ENCODE data around the gene NHSL1.

NHSL1 gene

GRCh38 chr6:138493413-138493812 lies 5.9 kb downstream of the NHSL1 start:
- TF ChIP-seq ZNF274 (IDR thresholded peaks at IDR 0.05; ENCODE audit: low read depth, low read length): no peak
- no peak overlapping the region; the same call in 1 of the 2 replicates for H3K4me3 ChIP-seq (ENCODE audit: low read length)

- no peak overlapping the region; the same call in 1 of the 2 replicates for H3K4me3 ChIP-seq (ENCODE audit: low read length)
- no peak for TF ChIP-seq ZNF274 (IDR thresholded peaks at IDR 0.05; ENCODE audit: low read depth, low read length)
Measured at GRCh38 chr6:138492871-138493270, 6.4 kb downstream of the NHSL1 start.

GRCh38 chr6:138492113-138492512 lies 7.2 kb downstream of the NHSL1 start:
- TF ChIP-seq ZNF274 (IDR thresholded peaks at IDR 0.05; ENCODE audit: low read depth, low read length): no peak
- H3K4me3 ChIP-seq (ENCODE audit: low read length): no peak overlapping the region

- TF ChIP-seq ZNF274 (IDR thresholded peaks at IDR 0.05; ENCODE audit: low read depth, low read length): no peak
- no peak overlapping the region for H3K4me3 ChIP-seq (ENCODE audit: low read length)
Measured at GRCh38 chr6:138491017-138491416, 8.3 kb downstream of the NHSL1 start.

- H3K4me3 ChIP-seq (ENCODE audit: low read length): no peak overlapping the region
- TF ChIP-seq ZNF274 (IDR thresholded peaks at IDR 0.05; ENCODE audit: low read depth, low read length): no peak
Measured at GRCh38 chr6:138489846-138490245, 9.4 kb downstream of the NHSL1 start.

- no peak for TF ChIP-seq ZNF274 (IDR thresholded peaks at IDR 0.05; ENCODE audit: low read depth, low read length)
- no peak overlapping the region for H3K4me3 ChIP-seq (ENCODE audit: low read length)
Measured at GRCh38 chr6:138487102-138487604, 12.1 kb downstream of the NHSL1 start.

- no peak for TF ChIP-seq ZNF274 (IDR thresholded peaks at IDR 0.05; ENCODE audit: low read depth, low read length)
- no peak overlapping the region for H3K4me3 ChIP-seq (ENCODE audit: low read length)
Measured at GRCh38 chr6:138486249-138487101, 12.8 kb downstream of the NHSL1 start.

GRCh38 chr6:138485586-138486248 lies 13.6 kb downstream of the NHSL1 start:
- no peak for TF ChIP-seq ZNF274 (IDR thresholded peaks at IDR 0.05; ENCODE audit: low read depth, low read length)
- H3K4me3 ChIP-seq (ENCODE audit: low read length): no peak overlapping the region

- no peak for TF ChIP-seq ZNF274 (IDR thresholded peaks at IDR 0.05; ENCODE audit: low read depth, low read length)
- H3K4me3 ChIP-seq (ENCODE audit: low read length): no peak overlapping the region; the same call in 1 of the 2 replicates
Measured at GRCh38 chr6:138485005-138485545, 14.2 kb downstream of the NHSL1 start.

- no peak for TF ChIP-seq ZNF274 (IDR thresholded peaks at IDR 0.05; ENCODE audit: low read depth, low read length)
- H3K4me3 ChIP-seq (ENCODE audit: low read length): no peak overlapping the region
Measured at GRCh38 chr6:138484018-138484731, 15.1 kb downstream of the NHSL1 start.

GRCh38 chr6:138482816-138483215 lies 16.5 kb downstream of the NHSL1 start:
- no peak overlapping the region for H3K4me3 ChIP-seq (ENCODE audit: low read length)
- no peak for TF ChIP-seq ZNF274 (IDR thresholded peaks at IDR 0.05; ENCODE audit: low read depth, low read length)

GRCh38 chr6:138480279-138480949 lies 18.9 kb downstream of the NHSL1 start:
- no peak for TF ChIP-seq ZNF274 (IDR thresholded peaks at IDR 0.05; ENCODE audit: low read depth, low read length)
- H3K4me3 ChIP-seq (ENCODE audit: low read length): no peak overlapping the region

- TF ChIP-seq ZNF274 (IDR thresholded peaks at IDR 0.05; ENCODE audit: low read depth, low read length): no peak
- H3K4me3 ChIP-seq (ENCODE audit: low read length): no peak overlapping the region
Measured at GRCh38 chr6:138477913-138478539, 21.3 kb downstream of the NHSL1 start.

All from GM08714 (cell line).